SH-SY5Y (cell line): ENCODE results near the gene TMEM272.

ENCODE experiments used
- GATA2 ChIP-seq: IDR thresholded peaks from 2 replicates; pipeline ENCODE4 v1.6.1; 2011; ENCODE audit warnings: mild to moderate bottlenecking, low read depth, low read length
- GATA3 ChIP-seq: IDR thresholded peaks from 2 replicates; pipeline ENCODE4 v1.6.1; 2011; ENCODE audit warnings: low read depth, mild to moderate bottlenecking, low read length, moderate library complexity

The TMEM272 gene

DNA sequence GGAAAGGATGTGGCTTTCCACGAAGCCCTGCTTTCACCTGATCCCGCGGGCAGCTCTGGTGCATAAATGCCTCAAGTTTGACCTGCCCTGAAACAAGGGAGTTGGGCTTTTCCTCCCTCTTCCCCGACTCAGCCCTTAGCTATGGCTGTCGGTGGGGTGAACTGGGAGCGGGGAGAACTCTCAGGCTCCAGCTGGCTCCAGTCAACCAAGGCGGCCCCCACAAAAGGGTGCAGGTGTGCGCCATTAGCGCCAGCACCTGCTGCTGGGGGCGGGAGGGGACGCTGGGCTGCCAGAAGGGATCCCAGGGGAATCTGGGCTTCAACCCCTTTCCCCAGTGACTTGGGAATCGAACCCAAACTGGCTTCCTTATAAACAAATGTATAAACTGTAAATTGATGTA is 33.9 kb downstream of the TMEM272 start:
- TF ChIP-seq GATA3: no peak
- no peak for TF ChIP-seq GATA2

GRCh38 chr13:51808811-51809210 is 36.2 kb downstream of the TMEM272 start:
- TF ChIP-seq GATA3 (no peak), GATA2 (no peak)

DNA sequence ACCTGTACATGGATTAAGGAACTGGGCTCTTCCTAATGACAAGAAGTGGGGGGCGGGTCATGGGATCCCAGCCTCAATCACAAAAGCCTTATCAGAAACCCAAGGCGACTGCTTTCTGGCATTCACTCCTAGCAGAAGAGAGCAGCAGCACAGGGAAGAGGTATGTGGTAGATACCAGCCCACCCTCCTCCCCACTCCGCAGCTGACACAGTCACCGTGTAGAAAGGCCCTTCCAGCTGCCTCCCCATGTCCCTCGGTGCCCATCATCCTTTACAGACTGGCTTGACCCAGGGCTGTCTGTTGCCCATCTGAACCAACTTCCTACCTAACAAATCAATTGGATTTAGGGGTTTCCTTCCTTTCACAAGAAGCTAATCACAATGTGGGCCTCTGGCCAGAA is 37.9 kb downstream of the TMEM272 start:
- TF ChIP-seq GATA3 (no peak), GATA2 (no peak)

DNA sequence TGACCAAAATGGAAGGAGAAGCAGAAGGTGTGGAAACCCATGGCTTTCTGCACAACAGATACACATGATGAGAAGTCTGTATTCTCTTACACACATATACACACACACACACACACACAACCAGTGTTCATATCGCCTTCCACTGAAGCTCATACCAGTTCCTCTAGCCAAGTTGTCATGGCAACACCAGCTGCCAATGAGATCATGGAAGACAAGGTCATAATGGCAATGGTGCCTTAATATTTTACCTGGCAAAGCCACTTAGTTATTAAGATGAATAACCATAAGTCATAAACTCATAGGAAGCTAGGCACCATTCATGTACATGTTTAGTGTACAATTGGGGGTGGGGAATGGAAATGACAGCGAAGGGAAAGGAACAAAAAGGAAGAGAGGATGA is 38.4 kb downstream of the TMEM272 start:
- TF ChIP-seq GATA3 (no peak), GATA2 (no peak)

- TF ChIP-seq GATA3 (no peak), GATA2 (no peak)
These were observed 39.1 kb downstream of the TMEM272 start for GRCh38 chr13:51805925-51806324.

- no peak for TF ChIP-seq GATA2
- TF ChIP-seq GATA3: no peak
These were observed 39.7 kb downstream of the TMEM272 start for GRCh38 chr13:51805313-51805712.

DNA sequence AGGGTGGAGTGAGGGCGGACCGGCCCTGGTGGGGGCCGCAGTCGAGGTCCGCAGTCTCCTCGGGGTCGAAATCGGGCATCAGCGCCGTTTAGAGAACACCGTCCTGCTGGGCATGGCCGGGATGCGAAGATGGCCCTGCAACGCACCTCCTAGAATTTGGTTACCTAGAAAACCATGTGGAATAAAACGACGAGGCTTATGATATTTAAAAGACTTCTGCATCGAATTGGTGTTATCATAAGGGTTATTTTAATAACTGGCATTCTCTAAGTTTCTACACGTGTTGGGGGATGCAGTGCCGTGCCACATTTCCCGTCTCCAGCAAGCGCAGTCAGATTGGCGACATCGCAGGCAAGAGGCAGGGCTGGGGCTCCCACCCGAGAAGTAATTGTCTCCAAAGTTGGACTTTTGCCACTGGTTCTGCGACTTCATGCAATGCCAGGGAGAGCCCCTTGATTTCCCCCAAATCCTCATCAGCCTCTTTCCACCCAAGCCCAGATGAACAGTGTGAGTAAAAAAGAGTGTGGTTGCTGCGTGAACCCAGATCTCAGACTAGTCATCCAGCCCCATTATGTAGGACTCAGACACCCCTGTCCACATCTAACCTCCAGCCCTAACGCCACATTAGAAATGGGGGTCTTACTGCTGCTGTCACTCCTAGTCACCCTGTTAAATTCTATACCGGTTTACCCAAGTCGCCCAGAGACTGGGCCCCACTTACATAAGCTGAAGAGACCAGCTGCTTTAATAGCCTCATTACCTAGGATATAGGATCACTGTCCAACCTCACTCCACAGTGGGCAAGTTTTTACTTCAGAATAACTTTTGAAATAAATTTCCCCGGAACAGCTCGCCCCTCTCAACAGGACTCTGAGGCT is 40.4 kb downstream of the TMEM272 start:
- TF ChIP-seq GATA2 (no peak), GATA3 (no peak)

DNA sequence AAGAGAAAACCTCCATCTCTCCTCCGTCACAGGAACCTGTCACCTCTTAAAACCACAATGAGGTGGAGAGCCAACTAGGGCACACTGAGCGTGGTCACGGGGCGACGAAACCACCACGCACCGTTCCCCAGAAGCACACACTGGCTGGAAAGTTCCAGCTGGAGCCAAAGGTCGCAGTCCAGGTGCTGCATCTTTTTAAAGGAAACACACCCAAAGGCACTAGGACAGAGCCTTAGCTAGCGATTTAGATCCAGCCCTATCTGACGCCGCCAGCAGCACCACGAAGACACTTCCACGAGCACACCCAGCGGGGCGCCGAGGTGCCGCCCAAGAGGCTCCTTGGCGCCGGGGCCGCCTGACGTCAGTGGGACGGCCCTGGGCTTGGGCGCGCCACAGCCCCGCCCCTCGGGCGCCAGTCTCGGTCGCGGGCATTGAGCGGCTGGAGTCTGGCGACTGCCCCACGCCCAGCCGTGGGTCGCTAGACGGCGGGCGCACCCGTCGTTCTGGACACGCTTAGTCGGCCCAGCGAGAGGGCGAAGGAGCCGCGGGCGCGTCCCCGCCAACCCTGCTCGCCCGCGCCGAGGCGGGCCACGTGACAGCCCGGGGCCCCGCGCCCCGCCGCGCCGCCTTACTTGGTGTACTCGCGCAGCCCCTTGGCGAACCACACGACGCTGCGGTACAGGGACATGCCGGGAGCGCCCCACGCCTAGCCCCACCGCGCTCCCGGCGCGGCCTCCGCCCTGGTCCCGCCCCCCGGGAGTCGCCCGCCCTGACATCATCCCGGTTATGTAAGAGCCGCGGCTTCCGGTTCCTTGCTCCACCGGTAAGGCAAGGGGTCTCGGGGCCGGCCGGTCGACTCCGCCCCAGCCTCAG is 41.3 kb downstream of the TMEM272 start, which contains the start of gene DHRS12:
Gene DHRS12, minus strand, starts transcription at position 742 of the 873 bp plus-strand sequence. CDS start 4,504 bp downstream, outside the sequence.
- TF ChIP-seq GATA3 (no peak), GATA2 (no peak)

GRCh38 chr13:51802631-51803418 is 42.2 kb downstream of the TMEM272 start:
- TF ChIP-seq GATA3: no peak
- TF ChIP-seq GATA2: no peak

DNA sequence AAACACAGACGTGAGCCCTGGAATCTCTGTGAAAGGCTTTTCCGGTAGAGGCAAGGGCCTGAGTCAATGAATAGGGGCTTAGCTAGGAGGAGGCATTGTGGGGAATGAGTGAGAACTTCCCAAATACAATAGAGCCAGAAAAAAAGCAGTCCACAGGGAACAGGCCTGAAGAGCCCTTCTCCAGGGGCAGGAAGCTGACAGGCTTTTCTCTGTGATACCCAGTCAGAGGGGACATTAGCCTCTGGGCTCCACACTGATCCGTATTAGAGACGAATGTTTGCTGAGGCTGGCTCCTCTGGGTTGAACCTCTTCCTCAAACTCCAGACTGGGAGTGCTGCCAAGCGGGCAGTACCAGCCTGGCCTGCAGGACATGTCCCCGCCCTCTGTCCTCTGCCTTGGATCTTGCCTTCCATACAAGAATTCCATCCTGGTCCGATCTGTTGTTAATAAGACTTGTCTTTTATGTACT is 43.3 kb downstream of the TMEM272 start:
- TF ChIP-seq GATA3 (no peak), GATA2 (no peak)

- TF ChIP-seq GATA2 (no peak), GATA3 (no peak)
These were observed 44.5 kb downstream of the TMEM272 start for GRCh38 chr13:51800486-51800885.

DNA sequence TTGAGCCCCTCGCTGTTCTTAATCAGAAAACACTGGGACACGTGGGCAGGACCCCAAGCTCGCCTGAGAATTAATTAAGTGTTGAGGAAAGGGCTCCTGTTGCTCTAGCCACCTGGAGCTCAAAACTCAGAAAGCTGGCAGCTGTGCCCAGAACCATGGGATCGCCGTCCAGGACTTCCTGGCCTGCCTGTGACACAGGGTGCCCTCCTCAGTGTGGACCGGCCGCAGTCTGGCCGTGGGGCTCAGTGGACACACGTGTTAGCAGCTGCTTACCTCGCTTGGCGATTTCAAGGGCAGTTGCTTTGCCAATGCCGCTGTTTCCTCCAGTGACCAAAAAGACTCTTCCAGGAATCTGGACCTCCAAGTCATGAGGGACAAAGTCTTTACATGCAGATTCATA is 45.7 kb downstream of the TMEM272 start:
- TF ChIP-seq GATA2: no peak
- no peak for TF ChIP-seq GATA3

- TF ChIP-seq GATA2 (no peak), GATA3 (no peak)
These were observed 47.1 kb downstream of the TMEM272 start for GRCh38 chr13:51797664-51798488.
